GM08714 (cell line): ENCODE data around the gene MCM8.

Experiments
- H3K4me3 ChIP-seq: fragments of 200-500 bp; sonication (Bioruptor generic); 2 replicates; pipeline ENCODE4 v1.5.1; 2014; ENCODE audit warnings: mild to moderate bottlenecking, low read length, inconsistent platforms
- ZNF274 ChIP-seq: IDR thresholded peaks from 2 replicates; pipeline ENCODE4 v1.6.1; 2012; ENCODE audit warnings: mild to moderate bottlenecking, low read depth, low read length

MCM8 gene

DNA sequence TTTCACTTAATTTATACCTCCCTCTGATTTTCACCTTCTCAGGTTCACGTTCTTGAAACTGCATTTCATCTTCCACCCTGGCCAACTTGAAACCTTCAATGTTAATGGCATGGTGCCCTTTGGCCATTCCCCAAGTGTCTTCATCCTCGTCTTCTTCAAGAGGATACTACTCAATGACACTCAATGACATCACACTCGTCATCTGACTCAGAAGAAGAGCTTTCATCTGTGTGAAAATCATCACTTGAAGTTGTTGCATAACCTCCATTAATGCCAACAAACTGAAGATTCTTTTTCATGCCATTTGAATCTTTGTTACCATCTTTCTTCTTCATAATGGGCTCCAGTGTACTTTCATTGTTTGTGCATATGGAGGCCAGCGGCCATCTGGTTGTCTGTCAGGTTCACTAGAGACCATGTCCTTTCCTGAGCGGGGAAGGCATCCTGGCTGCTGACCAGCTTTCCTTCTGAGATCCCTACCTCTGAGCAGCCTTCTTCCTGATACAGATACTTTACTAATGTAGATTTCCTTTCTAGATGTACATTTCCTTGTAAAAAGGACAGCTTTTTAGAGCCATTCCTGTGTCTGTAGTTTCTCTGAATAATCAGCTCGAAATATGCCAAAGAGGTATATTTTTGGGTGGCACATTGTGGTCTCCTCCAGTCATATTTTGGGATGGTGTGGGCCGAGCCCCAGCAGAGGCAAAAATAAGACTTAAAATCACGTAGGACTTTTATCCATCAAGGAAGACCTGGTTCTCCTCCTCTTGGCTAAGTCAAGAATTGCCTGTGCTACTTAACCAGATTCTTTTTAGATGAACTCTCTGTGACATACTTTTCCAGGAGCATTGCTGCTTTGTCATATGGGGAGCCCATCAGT is 21.4 kb upstream of the MCM8 start:
- TF ChIP-seq ZNF274: no peak
- no peak overlapping the region for H3K4me3 ChIP-seq

DNA sequence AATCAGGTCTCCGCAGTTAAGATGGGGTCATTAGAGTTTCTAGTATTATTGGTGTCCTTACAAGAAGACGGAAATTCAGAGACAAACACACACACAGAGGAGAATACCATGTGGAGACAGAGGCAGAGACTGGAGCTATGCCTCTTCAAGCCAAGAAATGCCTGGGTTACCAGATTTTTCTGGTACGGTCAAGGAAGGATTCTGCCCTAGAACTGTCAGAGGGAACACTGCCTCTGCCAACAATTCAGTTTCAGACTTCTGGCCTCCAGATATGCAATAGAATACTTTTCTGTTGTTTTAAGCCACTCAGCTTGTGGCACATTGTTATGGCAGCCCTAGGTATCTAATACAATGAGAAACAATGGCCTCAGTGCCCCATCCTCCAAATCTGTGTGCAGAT is 19.0 kb upstream of the MCM8 start:
- no peak for TF ChIP-seq ZNF274
- no peak overlapping the region for H3K4me3 ChIP-seq

DNA sequence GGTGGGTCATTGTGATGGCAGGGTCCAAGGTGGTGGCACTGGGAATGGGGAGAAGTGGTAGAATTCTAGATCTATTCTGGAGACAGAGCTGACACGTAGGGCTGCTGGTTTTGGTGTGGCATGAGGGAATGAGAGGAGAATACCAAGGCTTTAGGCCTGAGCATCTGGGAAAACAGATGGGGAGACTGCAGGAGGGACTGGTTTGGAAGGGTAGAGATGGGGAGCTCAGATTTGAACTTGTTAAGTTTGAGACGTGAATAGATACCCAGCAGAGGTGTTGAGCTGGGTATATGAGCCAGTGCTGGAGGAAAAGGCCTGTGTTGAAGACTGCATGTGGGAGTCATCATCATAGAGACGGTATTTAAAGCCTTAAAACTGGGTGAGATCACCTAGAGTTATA is 17.7 kb upstream of the MCM8 start:
- TF ChIP-seq ZNF274: no peak

DNA sequence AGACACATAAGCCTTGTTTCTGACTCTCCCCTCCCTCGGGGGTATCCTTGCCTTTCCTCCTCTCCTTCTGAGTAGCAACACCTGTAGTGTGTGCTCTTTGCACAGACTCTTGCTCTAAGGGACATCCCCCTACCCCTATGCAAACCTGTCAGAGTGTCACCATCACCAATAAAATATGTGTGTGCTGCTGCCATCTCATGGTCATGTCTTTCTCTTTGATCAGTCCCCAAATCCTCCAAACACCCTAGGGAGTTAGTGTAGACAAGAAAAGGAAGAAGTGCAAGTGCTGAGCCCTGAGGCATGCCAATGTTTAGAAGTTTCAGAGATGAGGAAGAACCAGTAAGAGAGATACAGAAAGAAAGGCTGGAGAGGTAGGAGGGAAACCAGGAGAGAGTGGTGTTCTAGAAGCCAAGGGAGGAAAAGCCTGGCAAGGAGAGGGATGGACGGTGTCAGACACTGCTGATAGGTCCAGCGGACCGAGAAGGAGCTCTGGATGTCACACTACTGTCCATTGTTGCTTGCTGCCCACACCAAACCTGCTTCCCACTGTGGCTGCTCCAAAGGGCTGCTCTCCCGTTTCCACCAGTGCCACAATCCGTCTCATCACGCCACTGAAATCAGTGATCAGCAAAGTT is 16.5 kb upstream of the MCM8 start:
- H3K4me3 ChIP-seq: no peak overlapping the region
- no peak for TF ChIP-seq ZNF274

More for the DNA sequence above, 17.7 kb upstream of the MCM8 start:
- no peak overlapping the region for H3K4me3 ChIP-seq

DNA sequence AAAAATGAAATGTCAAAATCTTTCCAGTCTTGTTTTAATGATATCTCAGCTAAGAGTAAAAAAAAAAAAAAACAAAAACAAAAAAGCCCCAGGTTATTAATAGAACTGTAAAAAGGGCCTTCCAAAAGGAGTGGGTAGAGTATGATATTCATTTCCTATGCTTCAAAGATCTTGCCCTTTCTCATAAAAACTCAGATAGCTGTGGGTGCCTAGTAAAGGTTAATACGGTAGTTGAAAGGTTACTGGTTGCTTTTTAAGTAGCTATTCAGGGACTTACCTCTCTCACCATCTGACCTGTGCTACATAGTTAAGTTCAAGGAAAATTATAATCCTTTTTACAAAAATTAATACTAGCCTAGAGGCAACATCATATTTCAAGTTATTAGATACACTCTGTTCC is 15.1 kb upstream of the MCM8 start:
- TF ChIP-seq ZNF274: no peak
- H3K4me3 ChIP-seq: no peak overlapping the region

DNA sequence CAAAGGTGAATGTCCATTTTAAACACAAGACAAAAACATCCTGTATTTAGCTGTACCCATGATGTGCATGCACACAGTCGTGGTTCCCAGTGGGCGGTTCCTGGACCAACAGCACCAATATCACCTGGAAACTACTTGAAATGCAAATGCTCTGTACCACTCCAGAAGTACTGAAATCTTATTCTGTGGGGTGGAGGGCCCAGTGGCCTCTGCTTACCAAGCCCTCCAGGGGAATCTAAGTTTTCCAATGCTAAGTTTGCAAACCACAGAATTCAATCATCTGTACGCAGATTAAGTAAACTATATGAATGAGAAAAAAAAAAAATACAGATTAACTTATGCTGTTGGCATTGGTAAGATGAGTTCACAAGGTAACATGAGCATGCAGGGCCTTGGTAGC is 14.2 kb upstream of the MCM8 start:
- no peak for TF ChIP-seq ZNF274
- H3K4me3 ChIP-seq: no peak overlapping the region

DNA sequence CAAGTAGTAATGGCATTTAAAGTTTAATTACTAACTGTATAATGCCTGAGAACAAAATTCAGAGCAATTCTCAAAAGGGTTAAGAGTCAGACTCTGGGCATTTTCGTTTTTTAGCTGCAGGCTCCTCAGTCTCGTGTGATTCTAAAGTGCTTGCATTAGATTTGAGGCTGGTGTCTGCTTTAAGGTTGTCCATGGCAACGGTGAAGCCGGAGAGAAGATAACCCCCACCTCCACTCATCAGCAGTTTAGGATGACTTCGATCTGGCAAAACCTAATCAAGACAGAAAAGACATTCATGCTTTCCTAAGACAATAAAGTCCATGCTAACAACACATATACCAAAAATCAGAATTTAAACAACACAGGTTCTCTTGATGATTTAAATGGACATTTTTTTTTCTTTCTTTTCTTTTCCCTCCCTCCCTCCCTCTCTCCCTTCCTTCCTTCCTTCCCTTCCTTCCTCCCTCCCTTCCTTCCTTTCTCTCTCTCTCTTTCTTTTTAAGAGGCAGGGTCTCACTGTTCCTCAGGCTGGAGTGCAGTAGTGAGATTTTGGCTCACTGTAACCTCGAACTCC is 11.9 kb upstream of the MCM8 start:
- TF ChIP-seq ZNF274: no peak
- H3K4me3 ChIP-seq: no peak overlapping the region

DNA sequence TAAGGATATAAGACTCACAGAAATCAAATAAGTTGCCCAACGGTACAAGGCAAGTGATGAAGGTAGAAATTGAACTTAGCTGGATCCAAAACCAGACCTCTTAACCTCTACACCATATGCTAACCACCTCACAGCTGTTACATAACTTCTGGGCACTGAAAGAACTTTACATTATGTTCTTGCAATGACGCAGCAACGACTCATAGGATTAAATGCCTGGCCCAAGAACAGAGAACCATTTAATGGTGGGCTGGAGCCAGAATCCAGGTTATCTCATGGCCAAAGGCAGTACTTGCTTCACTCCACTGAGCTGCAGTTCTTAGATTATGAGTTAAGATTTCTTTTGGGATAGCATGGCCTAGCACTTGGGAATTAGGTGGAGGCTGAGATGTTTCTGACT is 4.5 kb upstream of the MCM8 start:
- no peak overlapping the region for H3K4me3 ChIP-seq
- TF ChIP-seq ZNF274: no peak

DNA sequence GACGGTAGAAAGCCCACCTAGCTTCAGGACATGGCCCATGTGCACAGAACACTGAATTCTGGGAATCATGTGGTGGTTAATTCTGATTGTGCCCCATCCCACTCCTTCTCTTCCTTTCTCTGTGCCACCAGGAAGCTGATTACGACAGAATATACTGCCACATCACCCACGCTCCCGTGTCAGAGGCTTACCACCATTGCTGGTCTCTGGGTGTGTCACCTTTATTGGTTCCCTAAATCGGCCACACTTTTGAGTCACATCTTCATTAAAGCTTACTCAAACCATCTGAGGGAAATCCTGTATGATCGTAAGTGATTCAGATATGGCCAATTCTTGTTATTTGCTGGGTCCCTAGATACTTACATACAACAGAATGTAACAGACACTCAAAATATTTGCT is 3.2 kb upstream of the MCM8 start:
- H3K4me3 ChIP-seq: no peak overlapping the region
- no peak for TF ChIP-seq ZNF274

DNA sequence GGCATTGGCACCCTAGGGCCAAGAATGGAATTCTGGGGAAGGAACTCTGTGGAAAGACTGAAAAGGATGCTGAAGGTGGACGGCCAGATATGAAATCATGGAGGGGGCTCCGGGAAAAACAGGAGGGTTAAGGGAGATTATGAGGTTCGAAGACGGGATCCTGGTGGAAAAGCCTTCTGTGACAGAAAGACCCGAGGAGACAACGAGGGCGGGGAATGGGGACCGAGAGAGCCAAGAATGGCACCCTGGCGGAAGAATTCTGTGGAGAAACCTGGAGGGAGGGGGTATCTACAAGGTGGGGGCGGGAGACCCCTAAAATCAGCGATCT is 545 bp upstream of the MCM8 start:
- H3K4me3 ChIP-seq: peak overlapping the region; percentile 98
- TF ChIP-seq ZNF274: no peak

DNA sequence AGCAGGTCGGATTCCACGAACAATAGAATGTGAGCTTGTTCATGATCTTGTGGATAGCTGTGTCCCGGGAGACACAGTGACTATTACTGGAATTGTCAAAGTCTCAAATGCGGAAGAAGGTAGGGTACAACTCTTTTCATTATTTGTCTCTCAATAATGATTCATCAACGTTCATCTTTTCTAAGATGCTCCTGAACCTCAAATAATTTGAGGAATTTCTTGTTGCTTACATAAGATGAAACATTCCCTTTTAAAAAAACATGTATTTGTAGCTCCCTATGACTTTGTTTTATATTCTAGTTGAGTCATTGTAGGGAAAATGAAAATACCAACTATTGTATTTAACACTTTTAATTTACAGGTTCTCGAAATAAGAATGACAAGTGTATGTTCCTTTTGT is 17.0 kb downstream of the MCM8 start:
- no peak overlapping the region for H3K4me3 ChIP-seq
- TF ChIP-seq ZNF274: no peak

DNA sequence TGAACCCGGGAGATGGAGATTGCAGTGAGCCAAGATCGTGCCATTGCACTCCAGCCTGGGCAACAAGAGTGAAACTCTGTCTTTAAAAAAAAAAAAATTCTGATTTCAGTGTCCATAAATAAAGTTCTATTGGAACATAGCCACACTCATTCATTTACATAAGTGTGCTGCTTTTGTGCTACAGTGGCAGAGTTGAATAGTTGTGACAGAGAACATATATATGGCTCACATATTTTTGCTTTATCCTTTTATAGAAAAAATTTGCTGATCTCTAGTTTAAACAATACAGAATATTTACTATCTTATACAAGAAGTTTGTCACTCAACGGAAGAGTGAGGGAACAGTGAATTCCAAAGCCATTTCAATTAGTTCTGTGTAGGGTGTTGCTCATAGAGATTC is 18.0 kb downstream of the MCM8 start:
- TF ChIP-seq ZNF274: no peak
- no peak overlapping the region for H3K4me3 ChIP-seq

DNA sequence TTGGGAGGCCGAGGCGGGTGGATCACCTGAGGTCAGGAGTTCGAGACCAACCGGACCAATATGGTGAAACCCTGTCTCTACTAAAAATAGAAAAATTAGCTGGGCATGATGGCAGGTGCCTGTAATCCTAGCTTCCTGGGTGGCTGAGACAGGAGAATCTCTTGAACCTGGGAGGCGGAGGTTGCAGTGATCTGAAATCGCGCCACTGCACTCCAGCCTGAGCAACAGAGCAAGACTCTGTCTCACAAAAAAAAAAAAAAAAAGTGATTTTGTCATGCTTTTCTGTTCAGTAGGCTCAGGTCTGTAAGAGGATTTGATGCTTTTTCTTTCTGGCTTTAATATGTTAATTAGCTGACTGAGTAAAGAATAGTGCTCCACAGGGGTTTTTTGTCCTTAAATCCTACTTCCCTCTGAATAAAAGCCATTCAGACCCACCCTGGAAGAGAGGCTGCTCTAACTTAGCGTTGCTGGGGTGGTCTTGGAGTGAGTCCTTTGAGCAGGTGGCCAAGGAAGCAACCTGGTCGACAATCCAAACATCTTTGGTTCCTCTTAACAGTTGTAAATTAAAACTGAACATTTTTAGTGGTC is 19.0 kb downstream of the MCM8 start:
- H3K4me3 ChIP-seq: no peak overlapping the region
- TF ChIP-seq ZNF274: no peak

DNA sequence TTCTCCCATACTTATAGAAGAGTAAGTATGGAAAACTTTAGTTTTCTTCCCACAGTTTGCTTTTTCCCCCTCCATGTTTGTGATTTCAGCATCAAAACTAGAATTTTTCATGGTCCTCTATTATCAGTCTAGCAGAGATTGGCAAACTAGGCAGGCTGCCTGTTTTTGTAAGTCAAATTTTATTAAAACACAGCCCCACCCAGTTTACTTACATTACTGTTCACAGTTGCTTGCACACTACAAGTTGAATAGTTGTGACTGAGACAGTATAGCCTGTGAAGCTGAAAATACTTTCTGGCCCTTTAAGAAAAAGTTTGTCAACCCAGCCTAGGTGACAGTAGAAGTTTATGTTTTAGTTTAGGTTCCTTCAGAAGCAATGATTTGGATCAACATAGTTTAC is 19.5 kb downstream of the MCM8 start:
- H3K4me3 ChIP-seq: no peak overlapping the region
- no peak for TF ChIP-seq ZNF274

DNA sequence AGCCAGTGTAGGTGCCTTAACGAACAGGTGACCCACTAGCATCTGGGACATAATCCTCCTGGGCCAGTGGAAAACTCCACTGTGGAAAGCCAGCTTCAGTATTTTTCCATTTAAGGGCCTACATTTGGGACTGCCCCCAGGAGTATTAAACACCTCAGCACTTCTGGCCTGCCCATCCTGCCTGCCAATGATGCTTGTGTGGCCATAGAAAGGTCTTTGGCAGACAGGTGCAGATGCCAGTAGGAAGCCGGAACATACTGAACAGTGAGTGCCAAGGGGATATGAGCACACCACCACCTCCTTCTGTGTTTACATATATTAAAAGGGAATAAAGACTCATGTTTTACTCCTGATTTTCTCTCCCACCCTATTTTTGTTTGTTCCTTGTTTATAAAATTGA is 19.9 kb downstream of the MCM8 start:
- no peak for TF ChIP-seq ZNF274

DNA sequence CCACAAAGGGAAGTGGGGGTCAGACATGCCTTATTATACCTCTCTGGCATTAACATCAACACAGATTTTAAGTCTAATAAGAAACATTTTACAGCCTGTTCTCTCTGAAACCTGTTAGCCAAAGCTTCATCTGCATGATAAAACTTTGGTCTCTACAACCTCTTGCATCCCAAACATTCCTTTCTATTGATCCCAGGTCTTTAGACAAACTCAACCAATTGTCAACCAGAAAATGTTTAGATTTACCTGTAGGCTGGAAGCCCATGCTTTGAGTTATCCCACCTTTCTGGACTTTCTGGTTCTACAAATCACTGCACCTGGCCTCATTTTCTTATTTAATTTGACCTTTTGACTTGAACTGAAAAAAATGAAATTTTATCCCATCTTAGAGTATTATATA is 20.8 kb downstream of the MCM8 start:
- no peak overlapping the region for H3K4me3 ChIP-seq
- no peak for TF ChIP-seq ZNF274

More for the DNA sequence above, 19.9 kb downstream of the MCM8 start:
- H3K4me3 ChIP-seq: no peak overlapping the region
